B cell (primary cell): ENCODE measurements around the gene TMEM138.

ENCODE experiments used
- EZH2 ChIP-seq: IDR thresholded peaks from 2 replicates; pipeline ENCODE4 v1.6.1; 2012; ENCODE audit warnings: borderline replicate concordance, low read depth, mild to moderate bottlenecking, moderate library complexity, low read length; ENCODE audit not compliant: insufficient read depth, poor library complexity, severe bottlenecking
- TF ChIP-seq, protein P1 (sequence below): fragments of 200-600 bp; IDR thresholded peaks from one replicate; pipeline ENCODE4 v1.8.0; 2022; ENCODE audit warnings: antibody characterized with exemption, mild to moderate bottlenecking

DNA sequence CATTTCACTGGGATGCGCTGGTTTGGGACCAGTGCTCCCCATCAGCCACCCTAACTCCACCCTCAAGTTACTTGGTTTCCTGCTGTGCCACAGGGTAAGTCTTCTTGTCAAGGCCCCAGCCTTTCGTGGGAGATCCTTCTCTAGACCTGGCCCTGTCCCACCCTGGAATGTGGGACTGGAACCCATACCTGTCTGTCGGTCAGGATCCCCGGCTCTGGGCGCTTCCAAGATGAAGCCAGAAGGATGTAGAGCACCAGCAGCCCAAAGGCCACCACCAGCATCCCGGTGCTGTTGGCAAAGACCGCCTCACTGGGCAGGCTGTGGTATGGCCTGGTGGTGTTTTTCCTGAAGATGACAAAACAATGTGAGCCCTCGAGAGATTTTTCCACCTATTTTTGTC, 11.4 kb upstream of the TMEM138 start:
- TF ChIP-seq, protein P1, sequence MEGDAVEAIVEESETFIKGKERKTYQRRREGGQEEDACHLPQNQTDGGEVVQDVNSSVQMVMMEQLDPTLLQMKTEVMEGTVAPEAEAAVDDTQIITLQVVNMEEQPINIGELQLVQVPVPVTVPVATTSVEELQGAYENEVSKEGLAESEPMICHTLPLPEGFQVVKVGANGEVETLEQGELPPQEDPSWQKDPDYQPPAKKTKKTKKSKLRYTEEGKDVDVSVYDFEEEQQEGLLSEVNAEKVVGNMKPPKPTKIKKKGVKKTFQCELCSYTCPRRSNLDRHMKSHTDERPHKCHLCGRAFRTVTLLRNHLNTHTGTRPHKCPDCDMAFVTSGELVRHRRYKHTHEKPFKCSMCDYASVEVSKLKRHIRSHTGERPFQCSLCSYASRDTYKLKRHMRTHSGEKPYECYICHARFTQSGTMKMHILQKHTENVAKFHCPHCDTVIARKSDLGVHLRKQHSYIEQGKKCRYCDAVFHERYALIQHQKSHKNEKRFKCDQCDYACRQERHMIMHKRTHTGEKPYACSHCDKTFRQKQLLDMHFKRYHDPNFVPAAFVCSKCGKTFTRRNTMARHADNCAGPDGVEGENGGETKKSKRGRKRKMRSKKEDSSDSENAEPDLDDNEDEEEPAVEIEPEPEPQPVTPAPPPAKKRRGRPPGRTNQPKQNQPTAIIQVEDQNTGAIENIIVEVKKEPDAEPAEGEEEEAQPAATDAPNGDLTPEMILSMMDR = no peak
- no peak for TF ChIP-seq EZH2
